ENCODE data around the gene RAD17. TPM values are rescaled to one million over a fixed set of nuclear protein-coding genes. Genes with fewer than 3 reads are reported as not detected.

Gene RAD17
- polyA plus RNA-seq, 1 donor from 2014 or later, result 51.8 TPM

- Histone ChIP-seq H3K36me3 (ENCODE audit: insufficient read depth, low read length) (no peaks in the 10 kb centered on the region), H3K27ac (ENCODE audit: low read length) (no peak overlapping the region)
- TF ChIP-seq SMC3 (conservative IDR thresholded peaks at IDR 0.05; ENCODE audit: poor library complexity), result no peak
- TF ChIP-seq, protein P1, sequence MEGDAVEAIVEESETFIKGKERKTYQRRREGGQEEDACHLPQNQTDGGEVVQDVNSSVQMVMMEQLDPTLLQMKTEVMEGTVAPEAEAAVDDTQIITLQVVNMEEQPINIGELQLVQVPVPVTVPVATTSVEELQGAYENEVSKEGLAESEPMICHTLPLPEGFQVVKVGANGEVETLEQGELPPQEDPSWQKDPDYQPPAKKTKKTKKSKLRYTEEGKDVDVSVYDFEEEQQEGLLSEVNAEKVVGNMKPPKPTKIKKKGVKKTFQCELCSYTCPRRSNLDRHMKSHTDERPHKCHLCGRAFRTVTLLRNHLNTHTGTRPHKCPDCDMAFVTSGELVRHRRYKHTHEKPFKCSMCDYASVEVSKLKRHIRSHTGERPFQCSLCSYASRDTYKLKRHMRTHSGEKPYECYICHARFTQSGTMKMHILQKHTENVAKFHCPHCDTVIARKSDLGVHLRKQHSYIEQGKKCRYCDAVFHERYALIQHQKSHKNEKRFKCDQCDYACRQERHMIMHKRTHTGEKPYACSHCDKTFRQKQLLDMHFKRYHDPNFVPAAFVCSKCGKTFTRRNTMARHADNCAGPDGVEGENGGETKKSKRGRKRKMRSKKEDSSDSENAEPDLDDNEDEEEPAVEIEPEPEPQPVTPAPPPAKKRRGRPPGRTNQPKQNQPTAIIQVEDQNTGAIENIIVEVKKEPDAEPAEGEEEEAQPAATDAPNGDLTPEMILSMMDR (IDR thresholded peaks at IDR 0.05; ENCODE audit: poor library complexity, severe bottlenecking), result no peak
- TF ChIP-seq TAF1 (IDR thresholded peaks at IDR 0.05; ENCODE audit: low read depth), result no peak
- TF ChIP-seq EZH2 (IDR thresholded peaks at IDR 0.05; ENCODE audit: borderline replicate concordance, insufficient read depth, low read length, poor library complexity, severe bottlenecking), result no peak
Observed at GRCh38 chr5:69404659-69405330, 35.2 kb downstream of the RAD17 start.

DNA sequence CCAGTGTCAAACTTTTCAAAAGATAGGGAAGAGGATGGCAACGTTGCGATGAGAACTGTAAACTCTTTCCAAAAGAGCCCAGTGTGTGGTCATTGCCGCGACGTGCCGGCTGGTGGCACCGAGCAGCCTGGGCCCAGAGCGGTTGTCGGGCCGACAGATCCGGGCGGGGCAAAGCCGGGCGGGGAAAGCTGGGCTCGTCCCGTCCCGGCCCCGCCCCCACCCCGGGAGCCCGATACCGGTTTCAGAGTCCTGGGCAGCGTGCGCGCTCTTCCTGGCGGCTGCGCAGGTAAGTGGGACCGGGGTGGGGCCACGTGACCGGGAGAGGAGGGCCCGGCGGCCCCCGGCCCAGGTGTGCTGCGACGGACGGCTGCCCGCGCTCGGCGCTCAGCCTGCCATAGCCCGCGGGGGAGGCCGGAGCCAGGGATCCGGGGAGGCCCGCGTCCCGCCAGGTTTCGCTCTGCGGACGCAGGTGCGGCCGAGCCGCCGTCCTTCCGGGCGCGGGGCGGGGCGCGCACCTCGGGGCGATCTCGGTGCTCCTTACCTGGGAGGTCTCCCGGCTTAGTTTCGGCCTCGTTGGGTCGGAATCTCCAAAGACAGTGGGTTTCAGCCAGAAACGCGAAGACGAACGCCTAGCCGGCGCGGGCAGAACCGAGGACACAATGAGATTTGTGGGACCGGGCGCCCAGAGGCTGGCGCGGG lies 45.4 kb downstream of the RAD17 start, which contains the start of gene MARVELD2:
Gene MARVELD2, plus strand, starts transcription at position 232 of the 699 bp plus-strand sequence. CDS start 4,270 bp downstream, outside the sequence.
- Histone ChIP-seq H3K36me3 (ENCODE audit: insufficient read depth, low read length) (peaks cover 9% of the 10 kb centered on the region), H3K27me3 (ENCODE audit: insufficient read depth, low read depth, low read length) (peaks cover 25% of the 10 kb centered on the region), H3K79me2 (replicated peaks; ENCODE audit: insufficient read depth, low read length) (no peaks in the 10 kb centered on the region), H3K4me3 (ENCODE audit: low read length) (no peak within 1 kb of the TSS), H4K20me1 (ENCODE audit: insufficient read depth) (no peaks in the 10 kb centered on the region), H3K4me2 (ENCODE audit: low read length) (no peak within 1 kb of the TSS), H3F3A (ENCODE audit: insufficient read depth, low read length, poor library complexity, severe bottlenecking) (no peaks in the 10 kb centered on the region), H3K27ac (ENCODE audit: low read length) (no peak within 1 kb of the TSS), H3K9me3 (ENCODE audit: low read length) (no peaks in the 10 kb centered on the region), H2AFZ (ENCODE audit: low read depth, low read length) (no peak within 1 kb of the TSS), H3K9me2 (ENCODE audit: insufficient read depth, low read length) (no peaks in the 10 kb centered on the region), H3K9ac (ENCODE audit: low read length) (no peak within 1 kb of the TSS)
- TF ChIP-seq EZH2 (IDR thresholded peaks at IDR 0.05; ENCODE audit: borderline replicate concordance, insufficient read depth, low read length, poor library complexity, severe bottlenecking) (no peak), RAD21 (conservative IDR thresholded peaks at IDR 0.05) (no peak), MXI1 (conservative IDR thresholded peaks at IDR 0.05; ENCODE audit: poor library complexity, severe bottlenecking) (no peak), POLR2AphosphoS5 (IDR thresholded peaks at IDR 0.05) (no peak), SMC3 (conservative IDR thresholded peaks at IDR 0.05; ENCODE audit: poor library complexity) (no peak), TAF1 (IDR thresholded peaks at IDR 0.05; ENCODE audit: low read depth) (no peak)

More at GRCh38 chr5:69404659-69405330, 35.2 kb downstream of the RAD17 start:
- H4K20me1 ChIP-seq (ENCODE audit: insufficient read depth), result no peaks in the 10 kb centered on the region
- H3K79me2 ChIP-seq (replicated peaks; ENCODE audit: insufficient read depth, low read length), result no peaks in the 10 kb centered on the region
- no peaks in the 10 kb centered on the region for H3K27me3 ChIP-seq (ENCODE audit: insufficient read depth, low read depth, low read length)
- H3K4me2 ChIP-seq (ENCODE audit: low read length), result no peak overlapping the region
- no peaks in the 10 kb centered on the region for H3F3A ChIP-seq (ENCODE audit: insufficient read depth, low read length, poor library complexity, severe bottlenecking)
- no peak overlapping the region for H2AFZ ChIP-seq (ENCODE audit: low read depth, low read length)
- H3K9me3 ChIP-seq (ENCODE audit: low read length), result no peaks in the 10 kb centered on the region
- H3K4me3 ChIP-seq (ENCODE audit: low read length), result no peak overlapping the region
- no peak overlapping the region for H3K9ac ChIP-seq (ENCODE audit: low read length)
- H3K9me2 ChIP-seq (ENCODE audit: insufficient read depth, low read length), result no peaks in the 10 kb centered on the region

DNA sequence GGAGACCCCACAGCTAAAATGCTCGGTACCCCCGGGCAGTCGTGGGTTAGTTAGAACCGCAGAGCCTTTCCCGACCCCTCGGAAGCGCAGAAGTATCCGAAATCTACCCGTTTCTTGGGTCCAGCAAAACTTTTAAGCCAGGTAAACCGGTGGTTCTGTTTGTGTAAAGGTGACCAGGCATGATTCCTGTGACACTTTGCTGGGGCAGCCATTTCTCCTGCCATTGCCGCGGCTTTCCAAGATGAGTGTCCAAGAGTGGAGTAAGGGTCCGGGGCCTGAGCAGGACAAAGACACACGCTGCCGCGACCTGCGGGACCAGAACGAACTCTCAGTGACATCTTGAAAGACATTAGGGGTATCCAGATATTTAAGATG lies 46.0 kb downstream of the RAD17 start:
- no peak overlapping the region for H3K9ac ChIP-seq (ENCODE audit: low read length)

More for the DNA sequence above, 46.0 kb downstream of the RAD17 start:
- no peaks in the 10 kb centered on the region for H3K79me2 ChIP-seq (replicated peaks; ENCODE audit: insufficient read depth, low read length)
- peaks cover 25% of the 10 kb centered on the region for H3K27me3 ChIP-seq (ENCODE audit: insufficient read depth, low read depth, low read length)
- H3K27ac ChIP-seq (ENCODE audit: low read length), result no peak overlapping the region
- peaks cover 9% of the 10 kb centered on the region for H3K36me3 ChIP-seq (ENCODE audit: insufficient read depth, low read length)
- TF ChIP-seq MXI1 (conservative IDR thresholded peaks at IDR 0.05; ENCODE audit: poor library complexity, severe bottlenecking), result no peak
- TF ChIP-seq SMC3 (conservative IDR thresholded peaks at IDR 0.05; ENCODE audit: poor library complexity), result no peak
- no peak for TF ChIP-seq POLR2AphosphoS5 (IDR thresholded peaks at IDR 0.05)
- no peak overlapping the region for H3K4me2 ChIP-seq (ENCODE audit: low read length)
- H3K9me3 ChIP-seq (ENCODE audit: low read length), result no peaks in the 10 kb centered on the region
- H3F3A ChIP-seq (ENCODE audit: insufficient read depth, low read length, poor library complexity, severe bottlenecking), result no peaks in the 10 kb centered on the region
- no peak overlapping the region for H2AFZ ChIP-seq (ENCODE audit: low read depth, low read length)
- no peaks in the 10 kb centered on the region for H3K9me2 ChIP-seq (ENCODE audit: insufficient read depth, low read length)
- no peak overlapping the region for H3K4me3 ChIP-seq (ENCODE audit: low read length)
- no peaks in the 10 kb centered on the region for H4K20me1 ChIP-seq (ENCODE audit: insufficient read depth)

Data from neural cell (in vitro differentiated cells).